HCT116 (cell line): ENCODE results near the gene ZSWIM4. TPM values are rescaled to one million over a fixed set of nuclear protein-coding genes. Genes with fewer than 3 reads are reported as not detected.

Experiments used
- ATAC-seq: fragments of 200-7000 bp; cut with Tn5 transposase; 2 replicates; pipeline ENCODE4 v1.9.1; 2020; ENCODE audit warnings: mild to moderate bottlenecking, moderate library complexity
- BruUV-seq: library from RNA; stranded (reverse); fragments of 400-500 nt; replicated peaks from 2 replicates; lab custom pipeline; 2021; lab: Mats Ljungman, UMichigan
- CTCF ChIA-PET: fragments of 300-600 bp; sonication (Branson Sonifier 250); formaldehyde crosslinking; loops from one replicate; lab custom pipeline; 2021; ENCODE audit warnings: antibody characterized with exemption; lab: Charles Lee
- POLR2A ChIA-PET: fragments of 300-600, 350-600 bp; sonication (Branson Sonifier 250); formaldehyde crosslinking; loops from one replicate; lab custom pipeline; 2021; ENCODE audit warnings: antibody characterized with exemption; lab: Charles Lee
- RAD21 ChIA-PET, 2 experiments: fragments of 300-600 bp; sonication (Branson Sonifier 250); formaldehyde crosslinking; loops; one replicate each; lab custom pipeline; 2023; ENCODE audit warnings: low total read pairs in 2 of 2; ENCODE audit not compliant: uncharacterized antibody in 2 of 2, unreplicated experiment in 2 of 2, low non-redundant PET in 1 of 2; lab: Charles Lee
- DNase-seq: peaks from one replicate; pipeline ENCODE4 v3.0.0-alpha.2; 2010; ENCODE audit warnings: low read depth, low spot score
- H2AFZ ChIP-seq: fragments of 200-600 bp; shearing (Covaris generic), sonication (generic); 2 replicates; pipeline ENCODE4 v1.6.1; 2017; ENCODE audit warnings: low read depth, mixed run types, mixed read lengths, antibody characterized with exemption, low read length; ENCODE audit not compliant: poor library complexity, severe bottlenecking
- H3K27ac ChIP-seq: 2 replicates; pipeline ENCODE4 v1.5.1; 2012; ENCODE audit warnings: low read depth, low read length
- H3K27me3 ChIP-seq: fragments of 200-600 bp; sonication (generic); 2 replicates; pipeline ENCODE4 v1.6.1; 2016; ENCODE audit warnings: mixed run types, low read length, mixed read lengths; ENCODE audit not compliant: insufficient read depth
- H3K36me3 ChIP-seq, 2 experiments: fragments of 200-500 bp in 1 of 2; fragments of 200-600 bp in 1 of 2; sonication (Bioruptor generic) in 1 of 2; sonication (generic) in 1 of 2; 2 replicates each; pipeline versions ENCODE4 v1.5.1 to v1.6.1; 2014 to 2016; ENCODE audit warnings: low read length in 2 of 2, inconsistent platforms in 1 of 2, mixed read lengths in 1 of 2, mixed run types in 1 of 2; ENCODE audit not compliant: insufficient read depth in 2 of 2, control insufficient read depth in 1 of 2
- H3K4me1 ChIP-seq, 2 experiments: fragments of 200-600 bp in 1 of 2; sonication (generic) in 1 of 2; 2 replicates each; pipeline versions ENCODE4 v1.5.1 to v1.6.1; 2012 to 2017; ENCODE audit warnings: low read length in 2 of 2, inconsistent platforms in 1 of 2, mild to moderate bottlenecking in 1 of 2, mixed read lengths in 1 of 2, mixed run types in 1 of 2, moderate library complexity in 1 of 2; ENCODE audit not compliant: insufficient read depth in 2 of 2, control insufficient read depth in 1 of 2
- H3K4me2 ChIP-seq: fragments of 200-600 bp; sonication (generic); 2 replicates; pipeline ENCODE4 v1.6.1; 2017; ENCODE audit warnings: mixed run types, low read length, mixed read lengths
- H3K4me3 ChIP-seq, 2 experiments: fragments of 200-600 bp in 1 of 2; sonication (generic) in 1 of 2; replicated peaks in 1 of 2; 2 replicates each; pipeline ENCODE4 v1.5.1; 2011 to 2016; ENCODE audit warnings: low read length in 2 of 2, control low read depth in 1 of 2, low read depth in 1 of 2, mild to moderate bottlenecking in 1 of 2, mixed read lengths in 1 of 2, mixed run types in 1 of 2
- H3K79me2 ChIP-seq: fragments of 200-600 bp; sonication (generic); 2 replicates; pipeline ENCODE4 v1.6.1; 2017; ENCODE audit warnings: mild to moderate bottlenecking, mixed run types, low read length, moderate library complexity, mixed read lengths; ENCODE audit not compliant: insufficient read depth
- H3K9ac ChIP-seq: fragments of 200-600 bp; sonication (generic); 2 replicates; pipeline ENCODE4 v1.6.1; 2016; ENCODE audit warnings: low read length, mixed read lengths
- H3K9me2 ChIP-seq: fragments of 200-600 bp; sonication (generic), shearing (Covaris generic); 2 replicates; pipeline ENCODE4 v1.6.1; 2017; ENCODE audit warnings: mixed run types, mild to moderate bottlenecking, moderate library complexity; ENCODE audit not compliant: insufficient read depth
- H3K9me3 ChIP-seq, 2 experiments: fragments of 200-500 bp in 1 of 2; fragments of 200-600 bp in 1 of 2; sonication (Bioruptor generic) in 1 of 2; sonication (generic) in 1 of 2; 2 replicates each; pipeline ENCODE4 v1.6.1; 2014 to 2017; ENCODE audit warnings: low read length in 2 of 2, mixed read lengths in 2 of 2, inconsistent platforms in 1 of 2, low read depth in 1 of 2, mild to moderate bottlenecking in 1 of 2, mixed run types in 1 of 2, moderate library complexity in 1 of 2; ENCODE audit not compliant: control insufficient read depth in 1 of 2, insufficient read depth in 1 of 2
- H4K20me1 ChIP-seq: fragments of 200-600 bp; sonication (generic), shearing (Covaris generic); 2 replicates; pipeline ENCODE4 v1.6.1; 2017; ENCODE audit warnings: mixed run types, mild to moderate bottlenecking, moderate library complexity; ENCODE audit not compliant: insufficient read depth
- EGR1 ChIP-seq: IDR thresholded peaks from 2 replicates; pipeline ENCODE4 v1.6.1; 2012; ENCODE audit warnings: low read depth
- ELF1 ChIP-seq: IDR thresholded peaks from 2 replicates; pipeline ENCODE4 v1.6.1; 2012; ENCODE audit warnings: low read depth, borderline replicate concordance
- EZH2 ChIP-seq: fragments of 200-600 bp; sonication (generic); IDR thresholded peaks from 2 replicates; pipeline ENCODE4 v1.6.1; 2017; ENCODE audit warnings: antibody characterized with exemption, mixed run types
- JUND ChIP-seq: IDR thresholded peaks from 2 replicates; pipeline ENCODE4 v1.6.1; 2012
- POLR2A ChIP-seq: IDR thresholded peaks from 2 replicates; pipeline ENCODE4 v1.7.0; 2011; ENCODE audit warnings: borderline replicate concordance; ENCODE audit not compliant: insufficient read depth, insufficient read length; ENCODE audit errors: extremely low read depth
- POLR2AphosphoS5 ChIP-seq: IDR thresholded peaks from 2 replicates; pipeline ENCODE4 v1.6.1; 2011; ENCODE audit warnings: mild to moderate bottlenecking, low read depth, low read length, moderate library complexity
- RAD21 ChIP-seq: IDR thresholded peaks from 2 replicates; pipeline ENCODE4 v1.6.1; 2012; ENCODE audit warnings: low read depth, mild to moderate bottlenecking
- REST ChIP-seq: IDR thresholded peaks from 2 replicates; pipeline ENCODE4 v1.6.1; 2012; ENCODE audit warnings: low read depth
- SIN3A ChIP-seq: IDR thresholded peaks from 2 replicates; pipeline ENCODE4 v1.6.1; 2012; ENCODE audit warnings: low read depth
- SRF ChIP-seq: IDR thresholded peaks from 2 replicates; pipeline ENCODE4 v1.6.1; 2012; ENCODE audit warnings: low read depth
- ZBTB33 ChIP-seq: IDR thresholded peaks from 2 replicates; pipeline ENCODE4 v1.6.1; 2011; ENCODE audit warnings: mild to moderate bottlenecking, low read length, moderate library complexity; ENCODE audit not compliant: insufficient replicate concordance; ENCODE audit errors: extremely low read depth
- ZFX ChIP-seq: fragments of 450-650 bp; IDR thresholded peaks from 2 replicates; pipeline ENCODE4 v1.6.1; 2017
- ZNF274 ChIP-seq: fragments of 200-500 bp; sonication (Bioruptor generic); IDR thresholded peaks from 2 replicates; pipeline ENCODE4 v1.6.1; 2014; ENCODE audit warnings: mild to moderate bottlenecking, low read depth, low read length, inconsistent platforms
- intact Hi-C: fragments of 100-400 bp; cut with micrococcal nuclease; formaldehyde crosslinking; loops from 2 replicates; pipeline ENCODE4 v1.10.0; 2022
- total RNA-seq: library from RNA; stranded (reverse); gene quantifications from one replicate; pipeline ENCODE4 v1.2.1, GENCODE V29; 2021; ENCODE audit not compliant: unreplicated experiment

The ZSWIM4 gene
- total RNA-seq, 1 experiment from 2014 or later: 9.8 TPM

- Histone ChIP-seq H3K4me2 (no peak within 1 kb of the TSS), H3K36me3 (no peaks in the 10 kb centered on the region)
- no TSS peak for BruUV-seq
- POLR2A ChIA-PET: no interaction called here
- TF ChIP-seq ZFX: no peak
- no peak for TF ChIP-seq ZNF274
- no peak for TF ChIP-seq JUND
- TF ChIP-seq POLR2AphosphoS5: no peak
- TF ChIP-seq, all 23 proteins: peak for 0
- ChIA-PET CTCF (interaction anchor here (1.2 kb wide), 1 partner anchor 15 kb away, joined by 3 read pairs; no protein-coding TSS in a partner anchor), RAD21 (no interaction called here)
- Histone ChIP-seq H3K27me3 (no peaks in the 10 kb centered on the region), H3K9me2 (no peaks in the 10 kb centered on the region), H3K9me3 (no peaks in the 10 kb centered on the region), H3K4me1 (peaks cover 27 to 39% of the 10 kb centered on the region in 2 experiments), H3K9ac (no peak within 1 kb of the TSS), H3K4me3 (no peak within 1 kb of the TSS), H4K20me1 (no peaks in the 10 kb centered on the region), H3K79me2 (no peaks in the 10 kb centered on the region), H3K27ac (no peak within 1 kb of the TSS), H2AFZ (no peak within 1 kb of the TSS)
- intact Hi-C loops: no loop called here
- DNase-seq (no peak), ATAC-seq (no peak)
Observed at GRCh38 chr19:13876834-13877233, 81.6 kb downstream of the ZSWIM4 start, which contains the start of gene NANOS3. Gene NANOS3 (plus strand): TSS chr19:13877134. CDS start chr19:13877249, 115 bp downstream.

GRCh38 chr19:13877303-13877702, 82.1 kb downstream of the ZSWIM4 start:
- Histone ChIP-seq H3K4me3 (no peak overlapping the region), H3K79me2 (no peaks in the 10 kb centered on the region), H3K9me2 (no peaks in the 10 kb centered on the region), H3K27me3 (no peaks in the 10 kb centered on the region), H3K27ac (no peak overlapping the region), H3K4me1 (peaks cover 26 to 39% of the 10 kb centered on the region in 2 experiments), H3K4me2 (no peak overlapping the region), H3K36me3 (no peaks in the 10 kb centered on the region), H2AFZ (no peak overlapping the region), H3K9ac (no peak overlapping the region), H4K20me1 (no peaks in the 10 kb centered on the region), H3K9me3 (no peaks in the 10 kb centered on the region)
- ChIA-PET CTCF (interaction anchor here (1.2 kb wide), 1 partner anchor 15 kb away, joined by 3 read pairs; no protein-coding TSS in a partner anchor), RAD21 (no interaction called here), POLR2A (no interaction called here)
- no peak for DNase-seq
- intact Hi-C loops: no loop called here
- no peak for ATAC-seq
- no TSS peak for BruUV-seq
- TF ChIP-seq ZNF274: no peak
- no peak for TF ChIP-seq SIN3A
- no peak for TF ChIP-seq JUND
- TF ChIP-seq ZBTB33: no peak
- no peak for TF ChIP-seq EGR1
- TF ChIP-seq SRF: no peak
- no peak for TF ChIP-seq REST
- no peak for TF ChIP-seq EZH2
- TF ChIP-seq ELF1: no peak
- TF ChIP-seq RAD21: no peak
- no peak for TF ChIP-seq POLR2A
